Posterior vena cava (tissue), 2 donors: ENCODE results near the gene CEP128. TPM values are rescaled to one million over a fixed set of nuclear protein-coding genes. Genes with fewer than 3 reads are reported as not detected.

Experiments
- DNase-seq: peaks from one replicate; pipeline ENCODE4 v3.0.0-alpha.2; 2020; ENCODE audit warnings: low spot score
- intact Hi-C, 2 donors: fragments of 100-400 bp; cut with DNase I; formaldehyde crosslinking; loops; one replicate each; pipeline versions ENCODE4 v1.14.1 to v1.14.2; 2022 to 2023
- total RNA-seq, 2 donors: library from RNA; stranded (reverse); fragmentation: NEBNext Ultra II Directional; extraction: Animal tissue kit (Norgen Biotek cat#: 25700); gene quantifications; one replicate each; pipeline ENCODE4 v1.2.1, GENCODE V29; 2021
- donor health status: DM: yes; HTN: yes; CAD: no.
- donor health status: DM: yes; HTN: yes; CAD: no.

CEP128 gene
- total RNA-seq, 2 donors from 2014 or later: 8.3 to 12.5 TPM

- intact Hi-C loops: no loop called here
- DNase-seq: no peak
Observed at GRCh38 chr14:80538633-80539375, 402.7 kb downstream of the CEP128 start.

- intact Hi-C loops: no loop called here
- DNase-seq: no peak
Observed at GRCh38 chr14:80537626-80538025, 403.9 kb downstream of the CEP128 start.

GRCh38 chr14:80536456-80536855 is 405.1 kb downstream of the CEP128 start:
- intact Hi-C loops: no loop called here
- no peak for DNase-seq

GRCh38 chr14:80535171-80535570 is 406.4 kb downstream of the CEP128 start:
- no peak for DNase-seq
- intact Hi-C loops: no loop called here

- no peak for DNase-seq
- intact Hi-C loops: no loop called here
Observed at GRCh38 chr14:80523518-80524117, 417.9 kb downstream of the CEP128 start.

GRCh38 chr14:80522936-80523335 is 418.6 kb downstream of the CEP128 start:
- intact Hi-C loops: no loop called here
- DNase-seq: no peak

- intact Hi-C loops: no loop called here
- no peak for DNase-seq
Observed at GRCh38 chr14:80522411-80522810, 419.1 kb downstream of the CEP128 start.

GRCh38 chr14:80521456-80521855 is 420.1 kb downstream of the CEP128 start:
- no peak for DNase-seq
- intact Hi-C loops: no loop called here

GRCh38 chr14:80519002-80519401 is 422.5 kb downstream of the CEP128 start:
- intact Hi-C loops: no loop called here
- no peak for DNase-seq

GRCh38 chr14:80518173-80518572 is 423.4 kb downstream of the CEP128 start:
- no peak for DNase-seq
- intact Hi-C loops: no loop called here

GRCh38 chr14:80507292-80507869 is 434.2 kb downstream of the CEP128 start:
- DNase-seq: no peak
- intact Hi-C loops: no loop called here

- DNase-seq: no peak
- intact Hi-C loops: no loop called here
Observed at GRCh38 chr14:80504781-80505180, 436.8 kb downstream of the CEP128 start.

- intact Hi-C loops: no loop called here
- DNase-seq: no peak
Observed at GRCh38 chr14:80498533-80498932, 443.0 kb downstream of the CEP128 start.

GRCh38 chr14:80496090-80496489 is 445.4 kb downstream of the CEP128 start:
- intact Hi-C loops: no loop called here

GRCh38 chr14:80494769-80495168 is 446.8 kb downstream of the CEP128 start:
- intact Hi-C loops: no loop called here
- no peak for DNase-seq

More at GRCh38 chr14:80496090-80496489, 445.4 kb downstream of the CEP128 start:
- DNase-seq: no peak

GRCh38 chr14:80493620-80494019 is 447.9 kb downstream of the CEP128 start:
- DNase-seq: no peak
- intact Hi-C loops: no loop called here

GRCh38 chr14:80491650-80492049 is 449.9 kb downstream of the CEP128 start:
- intact Hi-C loops: no loop called here

GRCh38 chr14:80491131-80491530 is 450.4 kb downstream of the CEP128 start:
- no peak for DNase-seq
- intact Hi-C loops: no loop called here

More at GRCh38 chr14:80491650-80492049, 449.9 kb downstream of the CEP128 start:
- no peak for DNase-seq

GRCh38 chr14:80489513-80489912 is 452.0 kb downstream of the CEP128 start:
- DNase-seq: no peak
- intact Hi-C loops: no loop called here

- DNase-seq: no peak
- intact Hi-C loops: no loop called here
Observed at GRCh38 chr14:80485764-80486163, 455.8 kb downstream of the CEP128 start.

GRCh38 chr14:80483331-80483730 is 458.2 kb downstream of the CEP128 start:
- intact Hi-C loops: no loop called here
- DNase-seq: no peak
